Thoracic aorta (tissue), 2 donors: ENCODE data around the gene TPGS2. TPM values are rescaled to one million over a fixed set of nuclear protein-coding genes. Genes with fewer than 3 reads are reported as not detected.
"Not testable (repeated sequence)": the region's sequence is repeated elsewhere in the genome, so short reads cannot be mapped to it uniquely, and the experiment has no call there.

Experiments used
- ATAC-seq: fragments of 150-250 bp; one replicate; pipeline ENCODE4 v1.8.0; 2017; ENCODE audit warnings: low read depth; ENCODE audit not compliant: insufficient number of reproducible peaks, low FRiP score
- DNase-seq: peaks from one replicate; pipeline ENCODE4 v3.0.0-alpha.2; 2020; ENCODE audit warnings: low spot score
- H3K27ac ChIP-seq, 2 donors: fragments of 200-600 bp; sonication (generic); 1 replicate in 1 of 2; 2 replicates in 1 of 2; pipeline ENCODE4 v1.5.1; 2016; ENCODE audit warnings: mild to moderate bottlenecking in 2 of 2, moderate library complexity in 2 of 2
- H3K27me3 ChIP-seq: fragments of 200-600 bp; sonication (generic); replicated peaks from 2 replicates; pipeline ENCODE4 v1.6.0; 2016; ENCODE audit warnings: mild to moderate bottlenecking; ENCODE audit not compliant: insufficient read depth
- H3K36me3 ChIP-seq: fragments of 200-600 bp; sonication (generic); one replicate; pipeline ENCODE4 v1.5.1; 2016
- H3K4me1 ChIP-seq, 2 donors: fragments of 200-600 bp; sonication (generic); 1 replicate in 1 of 2; 2 replicates in 1 of 2; pipeline versions ENCODE4 v1.5.1 to v1.6.0; 2016; ENCODE audit warnings: low read depth in 2 of 2, mild to moderate bottlenecking in 1 of 2; ENCODE audit not compliant: control insufficient read depth in 1 of 2
- H3K4me3 ChIP-seq: fragments of 200-600 bp; sonication (generic); 2 replicates; pipeline ENCODE4 v1.5.1; 2016; ENCODE audit warnings: mild to moderate bottlenecking
- H3K9me3 ChIP-seq: fragments of 200-600 bp; sonication (generic); 2 replicates; pipeline ENCODE4 v1.5.1; 2016
- total RNA-seq, 2 donors: library from RNA; depleted of rRNA; stranded (reverse); fragments of >200 nt; gene quantifications; one replicate each; pipeline versions ENCODE4 v1.1.0 to v1.2.3, GENCODE V29; 2016
- TF ChIP-seq, protein P1 (sequence below): fragments of 200-600 bp; sonication (generic); IDR thresholded peaks from one replicate; pipeline ENCODE4 v1.5.1; 2019; ENCODE audit warnings: antibody characterized with exemption

Gene TPGS2
- total RNA-seq, 2 donors from 2014 or later: 83.0 to 150 TPM

DNA sequence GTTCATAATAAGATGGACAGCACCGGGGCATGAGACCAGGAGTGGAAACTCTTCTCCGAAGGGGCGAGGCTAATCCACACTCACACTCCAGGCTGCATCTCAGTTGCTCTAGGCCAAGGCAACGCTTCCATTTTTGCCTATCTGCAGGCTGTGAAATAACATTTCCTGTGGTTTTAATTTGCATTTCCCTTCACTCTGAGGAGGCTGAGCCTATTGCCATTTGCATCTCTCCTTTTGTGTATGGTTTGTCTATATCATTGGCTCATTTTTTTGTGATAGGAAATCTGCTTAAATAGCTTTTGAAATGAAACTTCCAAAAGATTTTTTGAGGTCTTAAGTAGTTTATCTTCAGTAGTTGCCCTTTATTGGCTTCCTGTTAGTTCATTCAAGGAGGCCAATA is 57.6 kb downstream of the TPGS2 start:
- H3K9me3 ChIP-seq: no peaks in the 10 kb centered on the region
- no peak overlapping the region for H3K27ac ChIP-seq
- H3K4me1 ChIP-seq: peaks cover 0 to 20% of the 10 kb centered on the region in 2 donors
- no peaks in the 10 kb centered on the region for H3K36me3 ChIP-seq
- DNase-seq (no peak), ATAC-seq (no peak)
- H3K4me3 ChIP-seq: no peak overlapping the region
- TF ChIP-seq, protein P1, sequence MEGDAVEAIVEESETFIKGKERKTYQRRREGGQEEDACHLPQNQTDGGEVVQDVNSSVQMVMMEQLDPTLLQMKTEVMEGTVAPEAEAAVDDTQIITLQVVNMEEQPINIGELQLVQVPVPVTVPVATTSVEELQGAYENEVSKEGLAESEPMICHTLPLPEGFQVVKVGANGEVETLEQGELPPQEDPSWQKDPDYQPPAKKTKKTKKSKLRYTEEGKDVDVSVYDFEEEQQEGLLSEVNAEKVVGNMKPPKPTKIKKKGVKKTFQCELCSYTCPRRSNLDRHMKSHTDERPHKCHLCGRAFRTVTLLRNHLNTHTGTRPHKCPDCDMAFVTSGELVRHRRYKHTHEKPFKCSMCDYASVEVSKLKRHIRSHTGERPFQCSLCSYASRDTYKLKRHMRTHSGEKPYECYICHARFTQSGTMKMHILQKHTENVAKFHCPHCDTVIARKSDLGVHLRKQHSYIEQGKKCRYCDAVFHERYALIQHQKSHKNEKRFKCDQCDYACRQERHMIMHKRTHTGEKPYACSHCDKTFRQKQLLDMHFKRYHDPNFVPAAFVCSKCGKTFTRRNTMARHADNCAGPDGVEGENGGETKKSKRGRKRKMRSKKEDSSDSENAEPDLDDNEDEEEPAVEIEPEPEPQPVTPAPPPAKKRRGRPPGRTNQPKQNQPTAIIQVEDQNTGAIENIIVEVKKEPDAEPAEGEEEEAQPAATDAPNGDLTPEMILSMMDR: no peak
- H3K27me3 ChIP-seq: no peaks in the 10 kb centered on the region

DNA sequence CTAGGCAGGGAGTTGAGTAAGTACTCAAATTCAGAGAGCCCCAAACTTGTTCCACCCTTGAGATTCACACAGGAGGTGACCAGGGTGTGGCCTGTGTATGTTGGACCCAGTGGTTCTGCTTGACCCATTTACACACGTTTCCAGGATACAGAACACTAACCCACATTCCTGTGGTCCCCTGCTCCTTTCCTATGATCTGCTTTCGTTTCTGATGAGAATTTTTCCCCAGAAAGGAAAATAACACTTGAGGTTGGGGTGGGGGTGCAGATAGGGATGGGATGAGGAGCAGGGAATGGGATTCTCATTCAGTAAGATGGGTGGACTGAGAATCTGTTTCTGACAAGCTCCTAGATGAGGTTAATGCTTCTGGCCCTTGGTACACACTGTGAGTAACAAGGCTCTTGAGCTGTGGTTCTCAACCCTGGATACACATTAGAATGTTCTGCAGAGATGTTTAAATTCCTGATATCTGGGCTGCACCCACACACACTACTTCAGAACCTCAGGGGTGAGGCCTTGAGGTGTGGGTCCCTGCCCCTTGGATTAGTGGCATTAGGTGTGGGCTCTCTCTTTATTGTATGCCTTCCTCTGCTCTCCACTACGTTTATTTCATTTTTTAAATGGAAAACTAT is 58.4 kb downstream of the TPGS2 start:
- Histone ChIP-seq H3K9me3 (no peaks in the 10 kb centered on the region), H3K27ac (no peak overlapping the region), H3K4me1 (peaks cover 0 to 22% of the 10 kb centered on the region in 2 donors), H3K4me3 (no peak overlapping the region), H3K36me3 (no peaks in the 10 kb centered on the region), H3K27me3 (no peaks in the 10 kb centered on the region)
- TF ChIP-seq, protein P1: no peak
- DNase-seq: no peak
- no peak for ATAC-seq

DNA sequence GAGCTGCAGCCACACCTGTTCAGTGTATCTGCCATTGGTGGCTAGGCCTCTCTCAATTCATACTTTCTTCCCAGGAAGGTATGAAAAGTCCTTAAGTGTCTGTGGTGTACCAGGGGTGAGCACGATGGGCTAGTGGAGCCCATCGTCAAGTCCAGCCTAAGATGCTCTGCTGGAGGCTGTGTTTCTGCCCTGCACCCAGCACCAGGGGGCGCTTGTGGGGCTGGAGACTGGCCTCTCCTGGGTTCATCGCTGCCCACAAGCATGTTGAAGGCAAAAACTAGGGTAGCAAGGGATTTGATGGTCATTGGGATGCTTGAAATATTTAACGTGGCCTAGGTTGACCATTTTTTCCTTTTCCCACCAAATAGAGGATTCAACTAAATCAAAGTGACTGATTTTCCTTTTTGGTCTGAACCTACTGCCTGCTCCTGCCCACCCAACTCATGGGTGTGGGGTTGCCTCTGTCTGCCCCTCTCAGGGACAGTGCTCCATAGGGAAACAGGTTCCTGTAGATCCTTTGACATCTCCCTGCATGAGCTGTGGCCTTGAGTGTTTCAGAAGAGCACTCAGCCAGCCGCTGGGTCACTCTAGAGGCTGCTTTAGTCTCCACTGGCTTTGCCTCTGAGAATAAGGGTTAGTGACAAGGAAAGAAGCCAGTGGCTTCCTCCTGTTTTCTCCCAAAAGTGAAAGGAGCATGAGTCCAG is 59.0 kb downstream of the TPGS2 start:
- Histone ChIP-seq H3K9me3 (no peaks in the 10 kb centered on the region), H3K27me3 (no peaks in the 10 kb centered on the region), H3K4me3 (no peak overlapping the region), H3K36me3 (no peaks in the 10 kb centered on the region), H3K4me1 (peaks cover 0 to 22% of the 10 kb centered on the region in 2 donors), H3K27ac (no peak overlapping the region)
- DNase-seq (no peak), ATAC-seq (no peak)
- TF ChIP-seq, protein P1: peak; percentile 42

DNA sequence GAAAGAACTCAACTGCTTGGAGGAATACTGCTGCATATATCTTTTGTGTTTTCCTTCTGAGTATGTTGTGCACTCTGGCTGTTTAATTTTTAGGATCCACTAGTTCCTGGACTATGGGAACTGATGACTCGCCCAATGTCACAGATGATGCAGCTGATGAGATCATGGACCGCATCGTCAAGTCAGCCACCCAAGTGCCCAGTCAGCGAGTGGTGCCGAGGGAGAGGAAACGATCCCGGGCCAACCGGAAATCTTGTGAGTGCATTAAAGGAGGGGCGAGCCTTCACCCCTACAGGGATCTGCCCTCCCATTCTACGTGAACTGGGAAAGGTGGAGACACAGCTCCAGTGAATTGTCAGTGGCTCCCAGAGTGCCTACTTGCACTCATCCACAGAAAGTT is 59.6 kb downstream of the TPGS2 start:
- DNase-seq: no peak
- no peaks in the 10 kb centered on the region for H3K36me3 ChIP-seq
- ATAC-seq: no peak
- H3K4me1 ChIP-seq: peaks cover 0 to 22% of the 10 kb centered on the region in 2 donors
- no peak overlapping the region for H3K27ac ChIP-seq
- no peaks in the 10 kb centered on the region for H3K27me3 ChIP-seq
- no peak overlapping the region for H3K4me3 ChIP-seq
- no peaks in the 10 kb centered on the region for H3K9me3 ChIP-seq
- TF ChIP-seq, protein P1: no peak

DNA sequence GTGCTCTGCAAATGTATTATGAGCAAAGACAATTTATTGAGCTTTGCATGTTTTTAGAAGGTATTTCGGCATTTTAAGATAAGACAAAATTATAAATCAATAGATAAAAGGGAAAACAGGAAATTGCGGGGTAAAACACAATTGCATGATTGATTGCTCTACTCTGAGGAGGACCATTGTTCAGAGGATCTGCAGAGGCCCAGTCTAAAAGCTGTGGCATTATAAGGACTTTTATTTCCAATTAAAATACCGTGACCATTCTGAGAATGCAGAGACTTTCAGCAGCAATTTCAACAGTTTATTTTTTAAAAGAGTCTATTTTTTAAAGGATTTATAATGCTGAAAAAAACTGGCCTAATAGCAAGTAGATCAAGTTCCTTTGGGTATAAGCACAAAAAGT is 62.0 kb downstream of the TPGS2 start:
- TF ChIP-seq, protein P1: no peak

DNA sequence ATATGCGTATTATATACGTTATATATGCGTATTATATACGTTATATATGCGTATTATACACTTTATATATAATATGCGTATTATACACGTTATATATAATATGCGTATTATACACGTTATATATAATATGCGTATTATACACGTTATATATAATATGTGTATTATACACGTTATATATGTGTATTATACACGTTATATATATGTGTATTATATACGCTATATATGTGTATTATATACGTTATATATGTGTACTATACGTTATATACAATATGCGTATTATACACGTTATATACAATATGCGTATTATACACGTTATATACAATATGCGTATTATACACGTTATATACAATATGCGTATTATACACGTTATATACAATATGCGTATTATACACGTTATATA is 65.8 kb downstream of the TPGS2 start:
- not testable (repeated sequence) for H3K27me3 ChIP-seq, DNase-seq, H3K4me3 ChIP-seq, H3K9me3 ChIP-seq, ATAC-seq, H3K36me3 ChIP-seq, H3K27ac ChIP-seq
- peaks cover 0 to 13% of the 10 kb centered on the region in 2 donors for H3K4me1 ChIP-seq

More for the DNA sequence above, 62.0 kb downstream of the TPGS2 start:
- H3K9me3 ChIP-seq: no peaks in the 10 kb centered on the region
- no peaks in the 10 kb centered on the region for H3K27me3 ChIP-seq
- peak overlapping the region in 1 of 2 donors; percentile 17 for H3K27ac ChIP-seq
- peaks cover 0 to 13% of the 10 kb centered on the region in 2 donors for H3K4me1 ChIP-seq
- no peak for DNase-seq
- no peak for ATAC-seq
- H3K36me3 ChIP-seq: no peaks in the 10 kb centered on the region
- H3K4me3 ChIP-seq: no peak overlapping the region
